OCI-LY7 (cell line): ENCODE data around the gene SMYD4. TPM values are rescaled to one million over a fixed set of nuclear protein-coding genes. Genes with fewer than 3 reads are reported as not detected.

Experiments used
- BruUV-seq: library from RNA; stranded (reverse); fragments of 400-500 nt; replicated peaks from 2 replicates; lab custom pipeline; 2021; lab: Mats Ljungman, UMichigan
- CTCF ChIA-PET: fragments of 300-600 bp; sonication (Branson Sonifier 250); formaldehyde crosslinking; loops from one replicate; lab custom pipeline; 2022; ENCODE audit warnings: antibody characterized with exemption; ENCODE audit not compliant: unreplicated experiment; lab: Charles Lee
- POLR2A ChIA-PET: fragments of 300-600 bp; sonication (Branson Sonifier 250); formaldehyde crosslinking; loops from one replicate; lab custom pipeline; 2022; ENCODE audit warnings: antibody characterized with exemption; lab: Charles Lee
- DNase-seq: peaks from one replicate; pipeline ENCODE4 v3.0.0-alpha.2; 2015; ENCODE audit warnings: low spot score
- H2AFZ ChIP-seq: fragments of 200-600 bp; sonication (generic), shearing (Covaris generic); 2 replicates; pipeline ENCODE4 v1.6.1; 2014; ENCODE audit warnings: mild to moderate bottlenecking, antibody characterized with exemption, low read length, moderate library complexity
- H3K27ac ChIP-seq: fragments of 200-600 bp; sonication (generic); 2 replicates; pipeline ENCODE4 v1.5.1; 2014; ENCODE audit warnings: mixed run types, low read depth, mild to moderate bottlenecking, moderate library complexity, low read length, inconsistent platforms; ENCODE audit not compliant: poor library complexity, severe bottlenecking
- H3K36me3 ChIP-seq: fragments of 200-600 bp; sonication (generic); 2 replicates; pipeline ENCODE4 v1.6.1; 2014; ENCODE audit warnings: mild to moderate bottlenecking, antibody characterized with exemption, low read length, moderate library complexity, mixed read lengths; ENCODE audit not compliant: insufficient read depth
- H3K4me1 ChIP-seq: fragments of 200-600 bp; sonication (generic); 2 replicates; pipeline ENCODE4 v1.5.1; 2014; ENCODE audit warnings: mild to moderate bottlenecking, low read length; ENCODE audit not compliant: insufficient read depth, poor library complexity, severe bottlenecking
- H3K4me2 ChIP-seq: fragments of 200-600 bp; sonication (generic); 2 replicates; pipeline ENCODE4 v1.6.1; 2014; ENCODE audit warnings: mild to moderate bottlenecking, low read length
- H3K4me3 ChIP-seq: fragments of 200-600 bp; sonication (generic); 2 replicates; pipeline ENCODE4 v1.5.1; 2014; ENCODE audit warnings: mild to moderate bottlenecking, low read depth, low read length; ENCODE audit not compliant: poor library complexity, severe bottlenecking
- H3K79me2 ChIP-seq: fragments of 200-600 bp; sonication (generic); 2 replicates; pipeline ENCODE4 v1.6.1; 2016; ENCODE audit warnings: low read depth, mild to moderate bottlenecking, low read length, moderate library complexity, mixed read lengths; ENCODE audit not compliant: insufficient read depth
- H3K9me2 ChIP-seq: fragments of 200-600 bp; sonication (generic); 2 replicates; pipeline ENCODE4 v1.6.1; 2016; ENCODE audit warnings: mild to moderate bottlenecking, low read length, mixed read lengths; ENCODE audit not compliant: insufficient read depth
- H3K9me3 ChIP-seq: fragments of 200-600 bp; sonication (generic); 2 replicates; pipeline ENCODE4 v1.6.1; 2014; ENCODE audit warnings: mild to moderate bottlenecking, mixed run types, low read length, mixed read lengths
- H4K20me1 ChIP-seq: fragments of 200-600 bp; sonication (generic); 2 replicates; pipeline ENCODE4 v1.6.1; 2014; ENCODE audit warnings: mild to moderate bottlenecking, antibody characterized with exemption, low read length, moderate library complexity, mixed read lengths; ENCODE audit not compliant: insufficient read depth
- CTCF ChIP-seq: fragments of 200-600 bp; sonication (generic); conservative IDR thresholded peaks from 2 replicates; pipeline ENCODE4 v1.5.1; 2014; ENCODE audit warnings: mild to moderate bottlenecking, antibody characterized with exemption, low read length, moderate library complexity, mixed read lengths
- EZH2phosphoT487 ChIP-seq: fragments of 200-600 bp; sonication (generic); IDR thresholded peaks from 2 replicates; pipeline ENCODE4 v1.6.1; 2018; ENCODE audit warnings: low read depth, borderline replicate concordance, mild to moderate bottlenecking, mixed run types, antibody characterized with exemption, low read length, moderate library complexity, mixed read lengths
- intact Hi-C: fragments of 100-400 bp; cut with micrococcal nuclease; formaldehyde crosslinking; loops from one replicate; pipeline ENCODE4 v1.10.0; 2022; ENCODE audit not compliant: unreplicated experiment
- total RNA-seq, 2 experiments: library from RNA; depleted of rRNA in 1 of 2; stranded (reverse); fragments of >200 nt in 1 of 2; shearing (Covaris generic) in 1 of 2; gene quantifications; 2 replicates each; pipeline ENCODE4 v1.2.3, GENCODE V29; 2014 to 2022

The SMYD4 gene
- total RNA-seq, 2 experiments from 2014 or later = 27.5 to 33.5 TPM

GRCh38 chr17:1779571-1780131 is 50.1 kb downstream of the SMYD4 start:
- Histone ChIP-seq H3K79me2 (no peaks in the 10 kb centered on the region), H3K4me3 (no peak overlapping the region), H3K4me2 (no peak overlapping the region), H3K36me3 (peaks cover 74% of the 10 kb centered on the region), H4K20me1 (no peaks in the 10 kb centered on the region), H3K4me1 (no peaks in the 10 kb centered on the region), H3K9me2 (no peaks in the 10 kb centered on the region), H3K27ac (no peak overlapping the region), H2AFZ (no peak overlapping the region), H3K9me3 (no peaks in the 10 kb centered on the region)
- TF ChIP-seq EZH2phosphoT487 (no peak), CTCF (no peak)
- no peak for DNase-seq
- BruUV-seq = TSS peak; percentile 45
- ChIA-PET CTCF (no interaction called here), POLR2A (no interaction called here)
- intact Hi-C loops = no loop called here

- Histone ChIP-seq H3K9me3 (no peaks in the 10 kb centered on the region), H3K27ac (no peak overlapping the region), H3K4me3 (no peak overlapping the region), H3K9me2 (no peaks in the 10 kb centered on the region), H4K20me1 (no peaks in the 10 kb centered on the region), H2AFZ (no peak overlapping the region), H3K36me3 (peaks cover 47% of the 10 kb centered on the region), H3K79me2 (no peaks in the 10 kb centered on the region), H3K4me1 (no peaks in the 10 kb centered on the region), H3K4me2 (no peak overlapping the region)
- intact Hi-C loops = no loop called here
- ChIA-PET CTCF (no interaction called here), POLR2A (no interaction called here)
- TF ChIP-seq CTCF (no peak), EZH2phosphoT487 (no peak)
- no TSS peak for BruUV-seq
- DNase-seq = no peak
Measured at GRCh38 chr17:1776857-1777256, 52.8 kb downstream of the SMYD4 start.

- BruUV-seq = no TSS peak
Measured at GRCh38 chr17:1776328-1776727, 53.4 kb downstream of the SMYD4 start.

More at GRCh38 chr17:1776328-1776727, 53.4 kb downstream of the SMYD4 start:
- Histone ChIP-seq H2AFZ (no peak overlapping the region), H3K79me2 (no peaks in the 10 kb centered on the region), H3K9me2 (no peaks in the 10 kb centered on the region), H3K4me3 (no peak overlapping the region), H3K36me3 (peaks cover 42% of the 10 kb centered on the region), H3K9me3 (no peaks in the 10 kb centered on the region), H3K4me2 (no peak overlapping the region), H4K20me1 (no peaks in the 10 kb centered on the region), H3K4me1 (peaks cover 3% of the 10 kb centered on the region), H3K27ac (no peak overlapping the region)
- ChIA-PET CTCF (no interaction called here), POLR2A (no interaction called here)
- intact Hi-C loops = no loop called here
- no peak for DNase-seq
- TF ChIP-seq CTCF (no peak), EZH2phosphoT487 (no peak)
